GM19193 (cell line): Measurements from ENCODE around the gene SLC22A14.

ENCODE experiments used
- POLR2A ChIP-seq: IDR thresholded peaks from 4 replicates; pipeline ENCODE4 v1.6.1; 2011; ENCODE audit not compliant: insufficient read depth, insufficient read length; ENCODE audit errors: extremely low read depth

The SLC22A14 gene

GRCh38 chr3:38281895-38282686 is at the start of gene SLC22A14:
SLC22A14 (plus strand) TSS chr3:38282294; CDS start chr3:38306027, 23,733 bp downstream.
- no peak for TF ChIP-seq POLR2A

GRCh38 chr3:38232701-38233100 is 49.4 kb upstream of the SLC22A14 start:
- TF ChIP-seq POLR2A, result no peak

- no peak for TF ChIP-seq POLR2A
Observed at GRCh38 chr3:38235466-38235865, 46.6 kb upstream of the SLC22A14 start.

GRCh38 chr3:38238416-38239008 is 43.6 kb upstream of the SLC22A14 start:
- no peak for TF ChIP-seq POLR2A

GRCh38 chr3:38245930-38246329 is 36.2 kb upstream of the SLC22A14 start:
- TF ChIP-seq POLR2A, result no peak

- no peak for TF ChIP-seq POLR2A
Observed at GRCh38 chr3:38247366-38248035, 34.6 kb upstream of the SLC22A14 start.

- no peak for TF ChIP-seq POLR2A
Observed at GRCh38 chr3:38250198-38250597, 31.9 kb upstream of the SLC22A14 start.

GRCh38 chr3:38251197-38251596 is 30.9 kb upstream of the SLC22A14 start:
- TF ChIP-seq POLR2A, result no peak

GRCh38 chr3:38253704-38254103 is 28.4 kb upstream of the SLC22A14 start:
- TF ChIP-seq POLR2A, result no peak

- no peak for TF ChIP-seq POLR2A
Observed at GRCh38 chr3:38254872-38255271, 27.2 kb upstream of the SLC22A14 start.

- TF ChIP-seq POLR2A, result no peak
Observed at GRCh38 chr3:38255627-38256026, 26.5 kb upstream of the SLC22A14 start.

GRCh38 chr3:38257583-38257982 is 24.5 kb upstream of the SLC22A14 start:
- TF ChIP-seq POLR2A, result no peak

GRCh38 chr3:38260474-38260873 is 21.6 kb upstream of the SLC22A14 start:
- TF ChIP-seq POLR2A, result no peak

GRCh38 chr3:38264353-38264771 is 17.7 kb upstream of the SLC22A14 start:
- no peak for TF ChIP-seq POLR2A

- no peak for TF ChIP-seq POLR2A
Observed at GRCh38 chr3:38264779-38265178, 17.3 kb upstream of the SLC22A14 start.

- TF ChIP-seq POLR2A, result no peak
Observed at GRCh38 chr3:38265604-38266307, 16.3 kb upstream of the SLC22A14 start, which contains the start of gene SLC22A13. SLC22A13 (plus strand) TSS chr3:38265812; CDS start chr3:38265861, 49 bp downstream.

GRCh38 chr3:38266810-38267209 is 15.3 kb upstream of the SLC22A14 start:
- TF ChIP-seq POLR2A, result no peak
